Upper lobe of right lung (tissue), 1 donor: ENCODE measurements around the gene SULT1A1. TPM values are rescaled to one million over a fixed set of nuclear protein-coding genes. Genes with fewer than 3 reads are reported as not detected.

Source experiments
- total RNA-seq: library from RNA; stranded (reverse); fragmentation: NEBNext Ultra II Directional; extraction: Animal tissue kit (Norgen Biotek cat#: 25700); gene quantifications from one replicate; pipeline ENCODE4 v1.2.1, GENCODE V29; 2021
- donor health status: DM: no; HTN: yes; CAD: no; lungs with severe emphysema.

Gene SULT1A1
- total RNA-seq, 1 donor from 2014 or later = 55.4 TPM

Other genes starting within 250 kb of the SULT1A1 start
- 3.2 TPM for gene NPIPB6, start 246.5 kb downstream of the SULT1A1 start, total RNA-seq
- 25.2 TPM for gene EIF3CL, start 206.2 kb downstream of the SULT1A1 start, total RNA-seq
- not detected for gene NPIPB7, start 137.7 kb downstream of the SULT1A1 start, total RNA-seq
- gene CLN3, start 118.0 kb downstream of the SULT1A1 start, total RNA-seq = 73.7 TPM
- gene APOBR, start 115.4 kb downstream of the SULT1A1 start, total RNA-seq = 17.7 TPM
- not detected for gene IL27, start 103.2 kb downstream of the SULT1A1 start, total RNA-seq
- gene NUPR1, start 71.1 kb downstream of the SULT1A1 start, total RNA-seq = 291 TPM
- 33.5 TPM for gene SGF29, start 56.1 kb downstream of the SULT1A1 start, total RNA-seq
- gene SULT1A2, start 13.0 kb downstream of the SULT1A1 start, total RNA-seq = 13.0 TPM
- gene NPIPB8, start 28.0 kb upstream of the SULT1A1 start, total RNA-seq = 2.8 TPM
- 507 TPM for gene EIF3C, start 101.4 kb upstream of the SULT1A1 start, total RNA-seq
- 3.5 TPM for gene NPIPB9, start 141.7 kb upstream of the SULT1A1 start, total RNA-seq
- 118 TPM for gene ATXN2L, start 213.0 kb upstream of the SULT1A1 start, total RNA-seq
- 134 TPM for gene TUFM, start 236.3 kb upstream of the SULT1A1 start, total RNA-seq